Measurements from ENCODE around the gene IKBKG. TPM values are rescaled to one million over a fixed set of nuclear protein-coding genes. Genes with fewer than 3 reads are reported as not detected.

The IKBKG gene, protein sequence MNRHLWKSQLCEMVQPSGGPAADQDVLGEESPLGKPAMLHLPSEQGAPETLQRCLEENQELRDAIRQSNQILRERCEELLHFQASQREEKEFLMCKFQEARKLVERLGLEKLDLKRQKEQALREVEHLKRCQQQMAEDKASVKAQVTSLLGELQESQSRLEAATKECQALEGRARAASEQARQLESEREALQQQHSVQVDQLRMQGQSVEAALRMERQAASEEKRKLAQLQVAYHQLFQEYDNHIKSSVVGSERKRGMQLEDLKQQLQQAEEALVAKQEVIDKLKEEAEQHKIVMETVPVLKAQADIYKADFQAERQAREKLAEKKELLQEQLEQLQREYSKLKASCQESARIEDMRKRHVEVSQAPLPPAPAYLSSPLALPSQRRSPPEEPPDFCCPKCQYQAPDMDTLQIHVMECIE
- total RNA-seq = 19.5 and 20.8 TPM in 2 replicates

DNA sequence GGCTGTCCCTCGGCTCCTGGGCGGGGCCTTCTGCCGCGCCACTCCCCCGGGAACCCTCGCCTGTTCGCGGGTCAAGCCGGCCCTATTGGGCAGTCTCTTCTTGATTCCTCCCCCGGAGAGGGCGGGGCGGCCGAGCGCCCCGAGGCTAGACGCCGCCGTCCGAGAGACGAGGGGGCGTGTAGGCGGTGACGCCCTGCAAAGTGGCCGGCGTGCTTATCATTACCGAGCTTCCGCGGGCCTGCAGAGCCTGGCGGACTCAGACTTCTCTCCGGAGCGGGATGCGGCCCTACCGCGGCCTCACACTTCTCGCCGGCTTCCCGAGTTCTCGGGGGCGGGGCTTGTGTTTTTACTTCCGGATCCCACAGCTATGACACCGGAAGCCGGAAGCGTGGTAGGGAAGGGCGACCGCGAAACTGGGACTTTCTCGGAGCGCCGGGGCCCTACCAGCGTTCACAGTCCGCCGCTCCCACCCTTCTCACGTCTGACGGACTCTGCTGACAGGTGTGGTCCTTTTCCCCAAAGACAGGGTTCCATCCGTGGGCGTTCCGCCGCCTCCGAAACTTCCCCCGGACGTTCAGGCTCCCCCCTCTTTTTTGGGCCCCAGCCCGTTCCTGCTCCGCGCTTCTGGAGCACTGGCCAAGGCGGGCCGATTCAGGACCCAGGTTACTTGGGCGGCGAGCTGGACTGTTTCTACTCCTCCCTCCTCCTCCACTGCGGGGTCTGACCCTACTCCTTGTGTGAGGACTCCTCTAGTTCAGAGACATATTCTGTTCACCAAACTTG lies at the start of gene IKBKG:
Gene IKBKG, plus strand, starts transcription at position 376 of the 783 bp plus-strand sequence. CDS start 4,383 bp downstream, outside the sequence.

DNA sequence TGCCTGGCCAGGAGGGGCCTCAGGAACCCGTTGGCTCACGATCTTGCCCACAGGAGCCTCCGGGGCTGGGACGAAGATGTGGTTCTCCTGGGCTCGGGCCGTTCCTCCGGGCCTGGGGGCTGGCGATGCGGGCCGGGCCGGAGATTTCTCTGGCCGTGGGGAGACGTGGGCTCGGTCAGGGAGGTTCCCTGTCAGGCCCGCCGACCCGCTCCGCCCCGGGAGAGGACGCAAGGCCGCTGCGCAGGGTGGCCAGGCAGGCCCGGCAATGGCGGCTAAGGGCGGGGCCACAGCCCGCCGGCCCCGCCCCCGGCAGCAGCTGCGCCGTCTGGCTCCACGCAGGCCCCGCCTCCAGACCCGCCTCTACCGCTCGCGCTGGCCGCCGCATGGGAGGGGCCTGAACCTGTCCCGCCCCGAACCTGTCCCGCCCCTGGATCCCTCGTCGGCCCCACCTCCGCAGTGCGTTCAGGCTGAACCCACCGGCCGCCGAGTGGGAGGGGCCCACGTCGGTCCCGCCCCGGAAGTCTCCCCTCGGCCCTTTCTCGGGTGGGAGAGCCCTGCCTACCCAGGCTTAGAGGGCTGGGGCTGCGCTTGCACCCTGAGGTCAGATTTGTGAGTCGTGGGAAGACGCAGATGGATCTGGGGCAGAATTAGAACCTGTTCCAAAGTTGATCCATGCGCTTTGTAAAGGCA lies 31.3 kb upstream of the IKBKG start, which contains the start of gene FAM3A:
Gene FAM3A, minus strand, starts transcription at position 267 of the 690 bp plus-strand sequence. CDS start 460 bp downstream, outside the sequence.

DNA sequence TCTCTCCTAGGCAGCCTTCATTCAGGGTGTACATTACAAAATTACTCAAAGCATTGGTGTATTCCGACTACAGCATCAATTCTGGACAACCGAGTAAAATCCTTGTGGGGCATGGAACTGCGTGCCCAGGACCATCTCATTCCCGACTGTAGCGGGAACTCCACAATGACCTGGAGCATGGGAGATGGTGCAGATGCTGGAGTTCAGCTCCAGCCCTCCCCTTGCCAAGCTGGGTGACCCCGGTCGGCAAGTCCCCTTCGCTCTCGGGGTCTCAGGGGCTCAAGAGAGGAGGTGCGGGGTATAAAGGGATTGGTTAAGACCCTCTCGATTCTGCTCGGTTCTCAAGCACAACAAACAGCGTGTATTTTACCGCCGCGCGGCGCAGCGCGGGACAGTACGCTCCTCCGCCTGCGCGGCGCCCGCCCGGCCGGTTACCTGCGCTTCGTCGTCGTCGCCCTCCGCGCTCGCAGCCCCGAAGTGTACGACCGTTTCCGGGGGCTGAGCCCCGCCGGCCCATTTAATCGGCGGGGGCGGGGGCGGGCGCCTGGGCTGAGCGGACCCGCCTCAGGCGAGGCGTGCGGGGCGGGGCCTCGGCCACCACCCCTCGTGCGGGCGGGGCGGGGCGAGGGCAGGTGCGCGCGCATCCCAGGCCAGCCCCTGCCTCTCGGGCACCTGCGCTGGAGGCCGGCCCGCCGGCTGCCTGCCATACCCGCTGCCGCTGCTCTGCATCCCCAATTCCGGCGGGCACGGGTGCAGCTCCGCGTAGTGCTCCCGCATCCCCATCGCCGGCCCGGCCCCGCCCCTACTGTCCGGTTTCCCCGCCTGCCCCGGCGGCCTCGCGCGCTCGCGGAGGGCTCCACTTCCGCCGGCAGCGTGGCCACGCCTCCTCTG lies 821 bp upstream of the IKBKG start, which contains the start of gene G6PD:
Gene G6PD, minus strand, starts transcription at position 493 of the 891 bp plus-strand sequence. CDS start 691 bp downstream, outside the sequence.

DNA sequence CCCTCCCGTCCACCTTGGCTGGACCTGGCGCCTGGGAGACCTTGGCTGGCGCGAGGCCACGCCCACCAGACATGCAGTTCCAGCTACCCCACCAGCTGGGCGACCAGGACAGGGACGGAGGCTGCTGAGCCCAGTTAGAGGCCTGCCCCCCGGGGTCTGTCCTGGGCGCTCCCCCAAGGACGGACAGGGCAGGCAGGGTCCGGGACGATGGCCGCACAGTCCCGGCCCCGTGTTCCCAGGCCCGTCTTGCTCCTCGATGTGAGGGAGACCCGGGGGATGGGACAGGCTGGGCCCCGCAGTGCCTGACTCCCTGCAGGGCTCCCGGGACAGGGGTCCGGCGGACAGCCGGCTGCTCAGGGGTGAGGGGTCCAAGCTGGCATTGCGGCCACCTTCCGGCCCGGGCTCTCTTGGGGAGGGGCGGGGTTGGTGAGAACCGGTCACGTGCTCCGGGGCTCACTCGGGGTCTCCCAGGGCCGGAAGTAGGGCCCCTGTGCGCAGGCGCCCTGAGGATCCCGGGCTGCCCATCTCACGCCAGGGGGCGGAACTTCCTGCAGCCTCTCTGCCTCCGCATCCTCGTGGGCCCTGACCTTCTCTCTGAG lies 37.3 kb downstream of the IKBKG start, which contains the start of gene CTAG1A:
Gene CTAG1A, plus strand, starts transcription at position 549 of the 599 bp plus-strand sequence. CDS start 74 bp downstream, outside the sequence.

Other genes starting within 250 kb of the IKBKG start
- 1,491 and 1,595 TPM in 2 replicates for gene FLNA, start 173.0 kb upstream of the IKBKG start, total RNA-seq
- gene EMD, start 168.3 kb upstream of the IKBKG start, total RNA-seq = 67.2 and 76.8 TPM in 2 replicates
- gene RPL10, start 149.2 kb upstream of the IKBKG start, total RNA-seq = 6,084 and 6,687 TPM in 2 replicates
- gene DNASE1L1, start 138.4 kb upstream of the IKBKG start, total RNA-seq = 36.7 and 41.4 TPM in 2 replicates
- 17.5 and 24.2 TPM in 2 replicates for gene TAFAZZIN, start 136.1 kb upstream of the IKBKG start, total RNA-seq
- 32.4 and 36.0 TPM in 2 replicates for gene ATP6AP1, start 118.9 kb upstream of the IKBKG start, total RNA-seq
- 113 and 125 TPM in 2 replicates for gene GDI1, start 110.5 kb upstream of the IKBKG start, total RNA-seq
- gene FAM50A, start 103.5 kb upstream of the IKBKG start, total RNA-seq = 52.6 and 60.2 TPM in 2 replicates
- 14.4 and 17.8 TPM in 2 replicates for gene PLXNA3, start 89.3 kb upstream of the IKBKG start, total RNA-seq
- 28.2 and 32.1 TPM in 2 replicates for gene LAGE3, start 68.3 kb upstream of the IKBKG start, total RNA-seq
- 48.5 and 59.5 TPM in 2 replicates for gene UBL4A, start 61.0 kb upstream of the IKBKG start, total RNA-seq
- 22.7 and 26.2 TPM in 2 replicates for gene SLC10A3, start 57.0 kb upstream of the IKBKG start, total RNA-seq
- gene FAM3A, start 31.4 kb upstream of the IKBKG start, total RNA-seq = 45.4 and 48.2 TPM in 2 replicates
- 95.3 and 101 TPM in 2 replicates for gene G6PD, start 774 bp upstream of the IKBKG start, total RNA-seq
- gene CTAG1A, start 37.5 kb downstream of the IKBKG start, total RNA-seq = not detected in 2 replicates
- not detected in 2 replicates for gene CTAG1B, start 71.7 kb downstream of the IKBKG start, total RNA-seq
- gene CTAG2, start 106.0 kb downstream of the IKBKG start, total RNA-seq = 2.4 and 2.7 TPM in 2 replicates
- gene GAB3, start 203.5 kb downstream of the IKBKG start, total RNA-seq = 0.30 and 0.84 TPM in 2 replicates
- 28.6 and 33.1 TPM in 2 replicates for gene DKC1, start 215.2 kb downstream of the IKBKG start, total RNA-seq

Measured in bronchus fibroblast of lung (primary cell).